SKM-1 (cell line): ENCODE data around the gene IL6R.
"Not testable (repeated sequence)": the region's sequence is repeated elsewhere in the genome, so short reads cannot be mapped to it uniquely, and the experiment has no call there.

Experiments
- DNase-seq: peaks from one replicate; lab custom pipeline; 2025; ENCODE audit not compliant: unreplicated experiment; lab: John Stamatoyannopoulos, UW

Gene IL6R

GRCh38 chr1:154479764-154480421 is 74.8 kb downstream of the IL6R start:
- peak; percentile 79 for DNase-seq

DNA sequence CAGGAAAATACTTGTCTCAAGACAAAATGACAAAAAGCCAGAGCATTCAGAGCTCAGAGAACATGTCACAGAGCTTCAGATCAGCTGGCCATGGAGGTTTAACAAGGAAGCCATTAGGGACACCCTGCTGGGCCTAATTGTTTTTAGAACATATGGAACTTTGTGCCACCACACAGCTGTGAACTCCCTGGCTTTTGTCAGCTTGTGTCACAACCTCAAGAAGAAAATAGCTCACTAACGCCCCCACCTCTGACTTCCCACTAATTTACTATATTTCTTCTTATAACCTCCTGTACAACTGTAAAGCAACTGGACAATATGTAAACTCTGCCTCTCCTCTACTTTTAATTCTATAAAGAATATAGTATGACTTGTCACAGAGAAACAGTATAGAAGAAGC is 75.9 kb downstream of the IL6R start:
- no peak for DNase-seq

- no peak for DNase-seq
These were observed 79.0 kb downstream of the IL6R start for GRCh38 chr1:154483941-154484803.

GRCh38 chr1:154485106-154485505 is 80.0 kb downstream of the IL6R start:
- no peak for DNase-seq

DNA sequence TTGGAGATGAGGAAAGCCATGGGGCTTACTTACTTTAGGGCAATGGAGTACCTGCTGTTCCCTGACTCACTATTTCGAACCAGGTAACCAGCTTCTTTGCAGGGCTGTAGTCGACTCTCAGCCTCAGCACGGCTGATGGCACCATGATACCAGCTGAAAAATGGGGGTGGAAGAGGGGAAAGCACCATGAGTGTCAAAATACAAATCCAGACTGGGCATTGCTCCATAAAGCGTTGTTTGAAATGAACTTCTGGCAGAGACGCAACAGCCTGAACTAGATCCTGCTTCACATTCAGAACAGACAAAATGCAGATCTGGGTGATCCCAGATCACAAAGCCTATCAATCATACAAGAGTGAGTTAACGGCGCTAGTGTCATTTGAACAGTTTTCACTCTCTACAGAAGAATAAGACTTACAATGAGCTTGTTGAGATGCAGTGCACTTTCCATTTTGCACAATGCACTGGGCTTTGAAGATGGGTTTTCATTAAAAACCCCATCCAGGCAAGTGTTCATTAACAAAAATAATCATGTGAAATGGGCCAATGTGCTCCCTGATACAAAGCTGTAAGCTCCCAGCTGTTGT is 80.9 kb downstream of the IL6R start:
- no peak for DNase-seq

DNA sequence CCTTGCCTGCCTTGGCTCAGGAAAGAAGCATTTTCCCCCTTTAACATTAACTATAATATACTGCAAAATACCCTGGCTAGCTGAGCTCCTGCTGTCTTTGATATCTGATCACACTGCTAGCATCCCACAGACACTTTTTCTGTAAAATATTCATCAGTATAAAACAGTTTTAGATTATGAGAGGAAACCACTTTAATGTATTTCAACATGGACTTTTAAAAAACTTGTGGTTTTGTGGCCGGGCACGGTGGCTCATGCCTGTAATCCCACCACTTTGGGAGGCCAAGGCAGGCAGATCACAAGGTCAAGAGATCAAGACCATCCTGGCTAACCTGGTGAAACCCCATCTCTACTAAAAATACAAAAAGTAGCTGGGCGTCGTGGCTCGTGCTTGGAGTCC is 81.6 kb downstream of the IL6R start:
- not testable (repeated sequence) for DNase-seq

DNA sequence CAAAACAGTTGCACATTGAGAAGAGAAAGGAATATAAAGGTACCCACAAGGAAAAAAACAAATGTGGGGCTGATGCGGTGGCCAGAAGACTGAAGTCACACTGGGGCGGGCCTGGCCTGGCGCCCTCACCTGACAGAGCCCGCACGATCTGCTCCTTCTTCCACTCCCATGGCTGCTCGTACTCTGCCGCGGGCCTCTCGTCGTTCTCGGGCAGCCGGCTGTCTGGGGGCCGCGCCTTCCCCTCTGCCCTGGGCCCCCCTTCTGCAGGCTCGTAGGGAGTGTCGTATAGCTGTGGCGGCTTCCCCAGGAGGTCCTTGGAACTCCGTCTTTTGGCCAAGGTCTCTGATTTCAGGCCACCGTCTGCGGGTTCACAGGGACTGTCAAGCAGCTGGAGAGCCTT is 83.8 kb downstream of the IL6R start:
- no peak for DNase-seq

GRCh38 chr1:154489695-154490274 is 84.6 kb downstream of the IL6R start:
- no peak for DNase-seq

DNA sequence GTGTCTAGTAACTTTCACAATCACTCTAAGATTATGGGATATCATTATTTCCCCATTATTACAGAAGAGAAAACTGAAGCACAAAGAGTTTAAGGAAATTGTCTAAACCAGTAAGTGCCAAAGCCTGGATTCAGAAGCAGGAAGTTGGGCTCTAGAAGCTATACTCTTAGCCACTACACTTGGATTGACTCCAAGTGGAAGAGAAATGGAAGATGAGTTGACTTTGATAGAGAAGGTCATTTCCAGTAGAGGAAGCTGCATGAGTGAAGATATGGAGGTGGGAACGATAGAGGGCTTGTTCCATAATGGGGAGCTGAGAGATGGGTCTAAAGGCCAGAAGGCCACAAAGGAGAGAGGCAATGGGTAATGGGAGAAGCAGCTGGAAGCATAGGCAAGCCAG is 85.2 kb downstream of the IL6R start:
- DNase-seq = no peak

GRCh38 chr1:154492115-154492514 is 87.0 kb downstream of the IL6R start:
- DNase-seq = peak; percentile 46

DNA sequence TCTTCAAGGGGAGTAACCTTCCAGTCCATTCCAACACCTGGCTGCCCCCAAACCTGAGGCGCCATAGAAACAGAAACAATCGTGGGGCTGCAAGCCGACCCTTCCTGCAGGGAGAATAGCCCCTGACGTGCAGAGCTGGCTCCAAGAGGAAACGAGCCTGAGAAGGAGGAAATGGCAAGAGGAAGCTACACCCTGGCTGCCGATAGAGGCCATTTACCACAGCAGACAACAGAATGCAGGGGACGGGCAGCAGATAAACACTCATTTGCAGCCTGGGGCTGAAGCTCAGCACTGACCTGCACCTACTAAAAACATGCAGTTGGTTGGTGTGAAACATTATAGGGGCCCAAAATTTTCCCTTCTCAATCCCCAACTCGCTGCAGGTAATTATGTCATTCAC is 88.1 kb downstream of the IL6R start:
- peak; percentile 79 for DNase-seq

DNA sequence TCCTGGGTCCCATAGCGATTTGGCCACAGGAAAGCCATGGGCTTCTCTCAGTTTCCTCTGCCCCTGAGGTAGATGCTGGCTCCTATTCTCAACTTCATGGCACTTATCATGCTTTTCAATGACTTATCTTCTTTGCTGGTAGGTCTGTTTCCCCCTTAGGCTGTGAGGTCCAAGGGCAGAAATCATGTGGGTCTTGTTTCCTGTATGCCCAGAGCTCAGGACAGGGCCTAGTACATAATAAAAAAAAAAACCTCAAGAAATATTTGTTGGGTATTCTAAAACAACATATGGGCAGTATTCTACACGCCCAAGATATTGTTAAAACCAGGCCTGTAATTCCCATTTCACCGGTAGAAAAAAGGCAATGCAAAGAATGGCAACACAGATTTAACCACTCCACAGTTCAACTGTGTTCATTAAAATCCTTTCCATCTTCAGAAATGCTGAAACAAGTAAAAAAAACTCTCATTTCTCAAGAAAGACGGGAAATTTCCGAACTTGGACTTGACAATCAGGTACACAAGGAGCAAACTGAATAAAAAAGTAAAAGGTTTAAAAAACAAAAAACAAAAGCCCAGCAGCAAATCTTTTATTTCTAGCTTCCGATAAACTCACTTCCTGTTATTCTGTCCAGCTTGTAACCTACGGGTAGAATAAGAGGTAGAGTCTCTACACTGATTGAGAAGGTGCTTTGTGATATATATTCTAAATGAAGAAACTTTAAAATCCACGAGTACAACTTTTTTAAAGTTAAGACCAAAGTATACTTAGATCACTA is 90.5 kb downstream of the IL6R start:
- DNase-seq = no peak

- no peak for DNase-seq
These were observed 91.2 kb downstream of the IL6R start for GRCh38 chr1:154496383-154496782.

DNA sequence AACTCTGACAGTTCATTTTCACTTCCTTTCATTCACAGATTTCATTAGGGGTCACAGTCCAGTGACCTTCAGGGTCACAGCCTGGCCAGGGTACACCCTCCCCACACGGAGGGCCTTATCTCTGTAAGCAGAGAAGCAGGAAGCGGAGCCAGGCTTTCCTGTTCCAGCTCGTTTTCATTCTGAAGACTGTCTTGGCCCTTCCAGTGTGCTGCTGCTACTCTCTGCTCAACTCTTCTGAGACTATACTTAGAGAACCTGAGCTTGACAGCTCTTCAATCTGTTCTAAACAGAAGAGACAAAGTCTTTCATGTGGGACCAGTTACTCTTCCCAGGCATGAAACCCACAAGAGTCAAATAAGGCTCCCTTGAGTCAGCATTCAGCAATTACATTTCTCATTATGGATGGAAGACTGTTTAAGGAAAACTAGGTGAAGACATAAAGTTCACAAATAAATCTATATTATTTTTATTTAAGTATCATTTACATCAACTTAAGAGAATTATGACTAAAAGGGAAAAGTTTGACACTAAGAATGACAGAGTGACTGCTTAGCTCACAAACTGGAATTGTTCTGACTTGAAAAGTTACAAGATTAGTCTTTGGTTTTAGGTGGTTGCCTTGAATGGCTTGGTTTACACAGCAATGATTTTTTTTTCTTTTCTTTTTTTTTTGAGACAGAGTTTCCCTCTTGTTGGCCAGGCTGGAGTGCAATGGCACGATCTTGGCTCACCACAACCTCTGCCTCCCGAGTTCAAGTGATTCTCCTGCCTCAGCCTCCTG is 92.1 kb downstream of the IL6R start:
- DNase-seq = peak; percentile 48

DNA sequence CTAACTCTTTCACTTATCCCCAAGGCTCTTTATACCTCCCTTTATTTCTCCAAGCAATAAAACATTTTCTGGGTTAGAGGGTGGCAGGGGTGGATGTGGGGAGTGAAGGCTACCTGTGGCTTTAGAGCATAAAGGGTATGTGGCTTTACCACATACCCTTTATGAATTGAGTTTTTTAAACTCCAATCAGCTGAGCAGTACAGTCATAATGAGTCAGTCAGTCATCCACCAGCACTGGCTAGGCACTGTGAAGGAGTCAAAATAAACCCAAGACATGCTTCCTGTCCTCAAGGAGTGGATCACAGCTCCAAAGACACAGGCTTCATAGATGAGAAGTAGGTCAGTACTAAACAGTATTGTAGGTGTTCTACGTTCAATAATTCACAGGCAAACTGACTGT is 94.3 kb downstream of the IL6R start:
- DNase-seq = no peak

GRCh38 chr1:154500533-154500932 is 95.4 kb downstream of the IL6R start:
- no peak for DNase-seq

DNA sequence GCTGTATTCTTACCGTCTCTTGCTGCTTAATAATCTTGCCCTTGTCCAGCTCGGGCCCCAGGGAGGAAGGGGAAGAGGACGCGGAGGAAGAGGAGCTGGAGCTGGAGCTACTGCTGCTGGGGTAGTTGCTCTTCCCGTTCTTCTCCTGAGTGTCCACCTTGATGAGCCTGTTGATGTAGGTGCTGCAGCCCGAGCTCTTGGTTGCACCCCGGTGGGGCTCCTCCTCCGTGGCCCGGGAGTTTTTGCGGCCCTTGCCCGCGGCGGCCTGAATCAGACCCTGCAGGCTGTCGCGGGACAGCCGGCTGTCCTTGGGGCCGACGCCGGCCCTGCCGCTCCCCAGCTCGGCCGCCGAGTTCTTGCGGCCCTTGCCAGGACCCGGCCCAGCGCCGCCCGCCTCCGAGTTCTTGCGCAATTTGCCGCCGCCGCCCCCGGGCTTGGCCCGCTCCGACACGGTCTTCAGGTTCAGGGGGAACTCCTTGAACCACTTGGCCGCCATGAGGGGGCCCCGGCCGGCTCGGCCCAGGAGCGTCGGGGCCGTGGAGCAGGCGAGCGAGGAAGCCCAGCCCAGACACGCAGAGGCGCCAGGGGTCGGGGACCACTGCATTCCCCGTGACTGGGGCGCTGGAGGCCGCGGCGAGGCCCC is 96.4 kb downstream of the IL6R start:
- DNase-seq = no peak

- no peak for DNase-seq
These were observed 97.1 kb downstream of the IL6R start, which contains the start of the genes SHE and TDRD10 for GRCh38 chr1:154502066-154502743. Gene SHE, minus strand, starts transcription at chr1:154502412. Its CDS starts 386 bp downstream, at chr1:154502026. Gene TDRD10, plus strand, starts transcription at chr1:154502219. Its CDS starts 4,685 bp downstream, at chr1:154506904.

DNA sequence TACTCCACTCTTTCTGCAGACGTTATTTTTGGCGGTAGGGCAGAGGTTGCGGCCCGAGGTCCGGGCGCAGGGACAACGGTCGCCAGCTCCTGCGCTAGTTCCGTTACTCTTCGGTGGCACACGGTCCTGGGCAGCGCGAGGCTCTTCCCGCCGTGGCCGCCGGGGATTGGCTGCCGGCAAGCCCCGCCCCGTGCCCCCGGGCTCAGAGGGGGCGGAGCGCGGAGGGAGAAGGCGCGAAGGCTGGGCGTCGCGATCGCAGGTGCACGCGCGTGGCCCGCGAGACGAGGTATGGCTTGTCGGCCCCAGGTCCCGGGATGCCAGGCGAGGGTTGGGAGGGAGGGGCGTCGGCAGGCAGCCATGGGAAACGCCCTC is 97.6 kb downstream of the IL6R start:
- DNase-seq = no peak
